ENCODE data around the gene NKX2-4.

DNA sequence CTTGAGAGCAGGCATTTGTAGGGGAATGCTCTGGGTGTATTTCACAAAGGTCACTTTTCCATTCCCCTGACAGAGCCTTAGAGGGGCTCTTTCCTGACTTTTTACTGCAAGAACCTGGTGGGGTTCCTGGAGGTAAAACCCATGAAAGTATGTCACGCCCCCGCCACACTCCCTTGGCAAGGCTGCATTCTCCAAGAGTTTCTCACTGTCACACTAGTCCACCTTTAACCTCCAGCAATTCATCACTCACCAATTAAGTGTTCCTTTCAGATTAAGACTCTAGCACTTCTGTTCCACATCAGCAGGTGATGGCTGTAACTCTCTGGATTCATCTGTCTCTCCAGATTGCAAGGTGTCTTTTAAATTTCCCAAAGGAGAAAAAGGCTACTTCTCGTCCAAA lies 32.7 kb upstream of the NKX2-4 start:
- TF ChIP-seq, protein P1, sequence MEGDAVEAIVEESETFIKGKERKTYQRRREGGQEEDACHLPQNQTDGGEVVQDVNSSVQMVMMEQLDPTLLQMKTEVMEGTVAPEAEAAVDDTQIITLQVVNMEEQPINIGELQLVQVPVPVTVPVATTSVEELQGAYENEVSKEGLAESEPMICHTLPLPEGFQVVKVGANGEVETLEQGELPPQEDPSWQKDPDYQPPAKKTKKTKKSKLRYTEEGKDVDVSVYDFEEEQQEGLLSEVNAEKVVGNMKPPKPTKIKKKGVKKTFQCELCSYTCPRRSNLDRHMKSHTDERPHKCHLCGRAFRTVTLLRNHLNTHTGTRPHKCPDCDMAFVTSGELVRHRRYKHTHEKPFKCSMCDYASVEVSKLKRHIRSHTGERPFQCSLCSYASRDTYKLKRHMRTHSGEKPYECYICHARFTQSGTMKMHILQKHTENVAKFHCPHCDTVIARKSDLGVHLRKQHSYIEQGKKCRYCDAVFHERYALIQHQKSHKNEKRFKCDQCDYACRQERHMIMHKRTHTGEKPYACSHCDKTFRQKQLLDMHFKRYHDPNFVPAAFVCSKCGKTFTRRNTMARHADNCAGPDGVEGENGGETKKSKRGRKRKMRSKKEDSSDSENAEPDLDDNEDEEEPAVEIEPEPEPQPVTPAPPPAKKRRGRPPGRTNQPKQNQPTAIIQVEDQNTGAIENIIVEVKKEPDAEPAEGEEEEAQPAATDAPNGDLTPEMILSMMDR (IDR thresholded peaks at IDR 0.05): no peak
- TF ChIP-seq POLR2A (IDR thresholded peaks at IDR 0.05): no peak
